ENCODE data around the gene JAK2.

JAK2 gene

GRCh38 chr9:5073701-5074100, 88.6 kb downstream of the JAK2 start:
- no peak for TF ChIP-seq NFIC (IDR thresholded peaks at IDR 0.05)
- TF ChIP-seq RAD21 (IDR thresholded peaks at IDR 0.05; ENCODE audit: low read depth), result no peak
- no peak for TF ChIP-seq ZBTB7A (IDR thresholded peaks at IDR 0.05; ENCODE audit: low read depth)
- TF ChIP-seq TCF12 (IDR thresholded peaks at IDR 0.05; ENCODE audit: low read depth), result no peak
- no peak for TF ChIP-seq YY1 (IDR thresholded peaks at IDR 0.05; ENCODE audit: low read depth)
- TF ChIP-seq EGR1 (IDR thresholded peaks at IDR 0.05), result no peak
- TF ChIP-seq, protein P1, sequence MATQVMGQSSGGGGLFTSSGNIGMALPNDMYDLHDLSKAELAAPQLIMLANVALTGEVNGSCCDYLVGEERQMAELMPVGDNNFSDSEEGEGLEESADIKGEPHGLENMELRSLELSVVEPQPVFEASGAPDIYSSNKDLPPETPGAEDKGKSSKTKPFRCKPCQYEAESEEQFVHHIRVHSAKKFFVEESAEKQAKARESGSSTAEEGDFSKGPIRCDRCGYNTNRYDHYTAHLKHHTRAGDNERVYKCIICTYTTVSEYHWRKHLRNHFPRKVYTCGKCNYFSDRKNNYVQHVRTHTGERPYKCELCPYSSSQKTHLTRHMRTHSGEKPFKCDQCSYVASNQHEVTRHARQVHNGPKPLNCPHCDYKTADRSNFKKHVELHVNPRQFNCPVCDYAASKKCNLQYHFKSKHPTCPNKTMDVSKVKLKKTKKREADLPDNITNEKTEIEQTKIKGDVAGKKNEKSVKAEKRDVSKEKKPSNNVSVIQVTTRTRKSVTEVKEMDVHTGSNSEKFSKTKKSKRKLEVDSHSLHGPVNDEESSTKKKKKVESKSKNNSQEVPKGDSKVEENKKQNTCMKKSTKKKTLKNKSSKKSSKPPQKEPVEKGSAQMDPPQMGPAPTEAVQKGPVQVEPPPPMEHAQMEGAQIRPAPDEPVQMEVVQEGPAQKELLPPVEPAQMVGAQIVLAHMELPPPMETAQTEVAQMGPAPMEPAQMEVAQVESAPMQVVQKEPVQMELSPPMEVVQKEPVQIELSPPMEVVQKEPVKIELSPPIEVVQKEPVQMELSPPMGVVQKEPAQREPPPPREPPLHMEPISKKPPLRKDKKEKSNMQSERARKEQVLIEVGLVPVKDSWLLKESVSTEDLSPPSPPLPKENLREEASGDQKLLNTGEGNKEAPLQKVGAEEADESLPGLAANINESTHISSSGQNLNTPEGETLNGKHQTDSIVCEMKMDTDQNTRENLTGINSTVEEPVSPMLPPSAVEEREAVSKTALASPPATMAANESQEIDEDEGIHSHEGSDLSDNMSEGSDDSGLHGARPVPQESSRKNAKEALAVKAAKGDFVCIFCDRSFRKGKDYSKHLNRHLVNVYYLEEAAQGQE (IDR thresholded peaks at IDR 0.05; ENCODE audit: low read depth), result no peak
- TF ChIP-seq, protein P2, sequence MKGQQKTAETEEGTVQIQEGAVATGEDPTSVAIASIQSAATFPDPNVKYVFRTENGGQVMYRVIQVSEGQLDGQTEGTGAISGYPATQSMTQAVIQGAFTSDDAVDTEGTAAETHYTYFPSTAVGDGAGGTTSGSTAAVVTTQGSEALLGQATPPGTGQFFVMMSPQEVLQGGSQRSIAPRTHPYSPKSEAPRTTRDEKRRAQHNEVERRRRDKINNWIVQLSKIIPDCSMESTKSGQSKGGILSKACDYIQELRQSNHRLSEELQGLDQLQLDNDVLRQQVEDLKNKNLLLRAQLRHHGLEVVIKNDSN (IDR thresholded peaks at IDR 0.05), result no peak
- TF ChIP-seq TAF1 (IDR thresholded peaks at IDR 0.05; ENCODE audit: low read depth), result no peak
- no peak for TF ChIP-seq MAX (IDR thresholded peaks at IDR 0.05)
- no peak for TF ChIP-seq FOXM1 (IDR thresholded peaks at IDR 0.05; ENCODE audit: borderline replicate concordance, low read depth)
- no peak for TF ChIP-seq CEBPB (IDR thresholded peaks at IDR 0.05)
- no peak for TF ChIP-seq EP300 (IDR thresholded peaks at IDR 0.05; ENCODE audit: borderline replicate concordance)
- TF ChIP-seq TEAD4 (IDR thresholded peaks at IDR 0.05), result no peak
- TF ChIP-seq CREB1 (IDR thresholded peaks at IDR 0.05; ENCODE audit: low read depth), result no peak

GRCh38 chr9:5085993-5086392, 100.9 kb downstream of the JAK2 start:
- TF ChIP-seq TEAD4 (IDR thresholded peaks at IDR 0.05) (no peak), YY1 (IDR thresholded peaks at IDR 0.05; ENCODE audit: low read depth) (no peak), CEBPB (IDR thresholded peaks at IDR 0.05) (no peak), TCF12 (IDR thresholded peaks at IDR 0.05; ENCODE audit: low read depth) (no peak), RAD21 (IDR thresholded peaks at IDR 0.05; ENCODE audit: low read depth) (no peak), CREB1 (IDR thresholded peaks at IDR 0.05; ENCODE audit: low read depth) (no peak), NFIC (IDR thresholded peaks at IDR 0.05) (no peak), EP300 (IDR thresholded peaks at IDR 0.05; ENCODE audit: borderline replicate concordance) (no peak), ZBTB7A (IDR thresholded peaks at IDR 0.05; ENCODE audit: low read depth) (no peak), FOXM1 (IDR thresholded peaks at IDR 0.05; ENCODE audit: borderline replicate concordance, low read depth) (no peak), EGR1 (IDR thresholded peaks at IDR 0.05) (no peak), MAX (IDR thresholded peaks at IDR 0.05) (no peak), TAF1 (IDR thresholded peaks at IDR 0.05; ENCODE audit: low read depth) (no peak)
- TF ChIP-seq, protein P2 (IDR thresholded peaks at IDR 0.05), result no peak
- TF ChIP-seq, protein P1 (IDR thresholded peaks at IDR 0.05; ENCODE audit: low read depth), result no peak

DNA sequence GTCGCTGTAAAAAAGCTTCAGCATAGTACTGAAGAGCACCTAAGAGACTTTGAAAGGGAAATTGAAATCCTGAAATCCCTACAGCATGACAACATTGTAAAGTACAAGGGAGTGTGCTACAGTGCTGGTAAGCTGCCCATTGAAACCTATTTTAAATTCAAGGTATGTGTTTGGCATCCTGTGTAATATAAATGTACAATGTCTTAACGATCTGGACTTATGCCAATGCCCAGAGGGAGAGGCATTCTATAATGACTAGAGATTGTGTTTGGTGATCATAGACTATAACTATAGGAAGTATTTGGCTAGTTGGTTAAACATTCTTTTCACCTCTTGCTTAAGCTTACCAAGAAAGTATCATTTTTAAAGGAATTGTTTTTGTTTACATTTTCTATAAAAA, 104.7 kb downstream of the JAK2 start:
- TF ChIP-seq NFIC (IDR thresholded peaks at IDR 0.05) (peak; percentile 46), TEAD4 (IDR thresholded peaks at IDR 0.05) (no peak)

- TF ChIP-seq RAD21 (IDR thresholded peaks at IDR 0.05; ENCODE audit: low read depth) (no peak), TEAD4 (IDR thresholded peaks at IDR 0.05) (peak; percentile 46; the same call in 1 of the 2 replicates), ZBTB7A (IDR thresholded peaks at IDR 0.05; ENCODE audit: low read depth) (no peak), EP300 (IDR thresholded peaks at IDR 0.05; ENCODE audit: borderline replicate concordance) (no peak), EGR1 (IDR thresholded peaks at IDR 0.05) (no peak), NFIC (IDR thresholded peaks at IDR 0.05) (no peak)
These were observed 110.7 kb downstream of the JAK2 start for GRCh38 chr9:5095795-5096194.

- no peak for TF ChIP-seq EGR1 (IDR thresholded peaks at IDR 0.05)
- no peak for TF ChIP-seq NFIC (IDR thresholded peaks at IDR 0.05)
- no peak for TF ChIP-seq EP300 (IDR thresholded peaks at IDR 0.05; ENCODE audit: borderline replicate concordance)
- no peak for TF ChIP-seq MAX (IDR thresholded peaks at IDR 0.05)
- TF ChIP-seq TAF1 (IDR thresholded peaks at IDR 0.05; ENCODE audit: low read depth), result no peak
These were observed 114.4 kb downstream of the JAK2 start for GRCh38 chr9:5099466-5099865.

DNA sequence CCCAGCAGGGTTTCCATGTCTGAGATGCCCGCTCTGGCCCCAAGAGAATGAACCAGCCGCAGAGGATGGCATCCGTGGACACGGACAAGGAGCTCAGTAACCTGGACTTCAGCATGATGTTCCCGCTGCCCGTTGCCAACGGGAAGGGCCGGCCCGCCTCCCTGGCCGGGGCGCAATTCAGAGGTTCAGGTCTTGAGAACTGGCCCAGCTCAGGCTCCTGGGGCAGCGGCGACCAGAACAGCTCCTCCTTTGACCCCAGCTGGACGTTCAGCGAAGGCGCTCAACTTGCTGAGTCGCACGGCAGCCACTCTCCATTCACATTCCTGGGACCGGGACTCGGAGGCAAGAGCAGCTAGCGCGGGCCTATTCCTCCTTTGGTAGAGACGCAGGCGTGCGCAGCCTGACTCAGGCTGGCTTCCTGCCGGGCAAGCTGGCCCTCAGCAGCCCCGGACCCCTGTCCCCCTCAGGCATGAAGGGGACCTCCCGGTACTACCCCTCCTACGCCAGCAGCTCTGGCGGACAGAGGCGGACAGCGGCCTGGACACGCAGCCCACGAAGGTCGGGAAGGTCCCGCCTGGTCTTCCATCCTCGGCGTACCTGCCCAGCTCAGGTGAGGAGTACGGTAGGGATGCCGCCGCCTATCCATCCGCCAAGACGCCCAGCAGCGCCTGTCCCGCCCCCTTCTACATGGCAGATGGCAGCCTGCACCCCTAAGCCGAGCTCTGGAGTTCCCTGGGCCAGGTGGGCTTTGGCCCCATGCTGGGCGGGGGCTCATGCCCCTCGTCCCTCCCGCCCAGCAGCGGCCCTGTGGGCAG, 126.0 kb downstream of the JAK2 start:
- TF ChIP-seq FOXM1 (IDR thresholded peaks at IDR 0.05; ENCODE audit: borderline replicate concordance, low read depth), result no peak
- no peak for TF ChIP-seq MAX (IDR thresholded peaks at IDR 0.05)

Measured in Ishikawa (cell line).